ENCODE measurements around the gene TNFSF13B. TPM values are rescaled to one million over a fixed set of nuclear protein-coding genes. Genes with fewer than 3 reads are reported as not detected.

Gene TNFSF13B
- total and polyA plus RNA-seq, 12 donors, result 0.52 to 20.8 (median 2.0) TPM

DNA sequence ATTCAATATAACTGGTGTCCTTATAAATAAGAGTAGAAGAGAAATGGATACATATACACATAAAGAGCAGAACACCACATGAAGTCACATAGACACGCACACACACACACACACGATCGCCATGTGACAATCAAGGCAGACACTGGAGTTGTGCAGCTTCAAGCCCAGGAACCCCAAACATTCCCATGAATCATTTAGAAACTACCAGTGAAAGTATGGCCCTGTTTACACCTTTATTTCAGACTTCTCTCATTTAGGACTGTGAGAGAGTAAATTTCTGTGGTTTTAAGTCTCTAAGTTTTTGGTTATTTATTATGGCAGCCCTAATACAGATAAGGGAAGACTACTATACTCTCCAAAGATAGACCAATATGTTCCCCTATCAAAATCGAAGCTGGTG, 20.4 kb upstream of the TNFSF13B start:
- intact Hi-C loops (cut with DNase I), result no loop called here
- Histone ChIP-seq H3K4me1 (no peaks in the 10 kb centered on the region), H3K36me3 (no peaks in the 10 kb centered on the region), H3K27me3 (no peaks in the 10 kb centered on the region), H3K9me3 (peaks cover 0 to 55% (median 9%) of the 10 kb centered on the region in 11 donors), H3K27ac (no peak overlapping the region), H3K4me3 (no peak overlapping the region)
- ATAC-seq, result no peak
- TF ChIP-seq CTCF (IDR thresholded peaks at IDR 0.05), result no peak
- DNase-seq, result no peak
- 68 to 70% methylated on average over 4 of the region's 4 CpGs for WGBS, 2 donors

DNA sequence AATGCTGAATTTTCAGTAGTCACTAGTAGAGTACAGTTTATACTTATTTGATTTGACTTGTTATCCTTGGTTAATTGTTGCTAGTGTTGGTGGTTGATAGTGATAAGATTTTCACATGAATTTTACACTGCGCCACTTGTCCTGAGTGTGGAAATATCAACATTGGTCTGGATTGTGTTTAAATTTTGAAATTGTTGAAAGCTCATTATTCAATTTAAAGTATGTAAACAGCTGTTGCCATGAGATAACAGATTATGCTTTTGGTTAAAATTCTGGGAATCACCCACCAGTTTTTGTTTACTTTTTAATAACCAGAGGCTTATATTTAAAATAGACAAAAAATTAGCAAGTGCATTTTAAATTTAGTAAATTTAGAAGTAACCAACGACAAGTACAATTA, 12.3 kb upstream of the TNFSF13B start:
- 69 to 71% methylated on average over 2 of the region's 2 CpGs for WGBS, 2 donors
- no peaks in the 10 kb centered on the region for H3K36me3 ChIP-seq
- H3K27me3 ChIP-seq, result no peaks in the 10 kb centered on the region
- no peak overlapping the region for H3K27ac ChIP-seq
- H3K4me3 ChIP-seq, result no peak overlapping the region
- ATAC-seq, result no peak
- DNase-seq, result no peak
- intact Hi-C loops (cut with DNase I), result no loop called here
- no peak for TF ChIP-seq CTCF (IDR thresholded peaks at IDR 0.05)
- H3K4me1 ChIP-seq, result no peaks in the 10 kb centered on the region
- H3K9me3 ChIP-seq, result peaks cover 0 to 14% (median 5%) of the 10 kb centered on the region in 11 donors

GRCh38 chr13:108263621-108264355, 5.7 kb upstream of the TNFSF13B start:
- H3K9me3 ChIP-seq, result no peaks in the 10 kb centered on the region
- ATAC-seq (no peak), DNase-seq (no peak)
- no peak for TF ChIP-seq CTCF (IDR thresholded peaks at IDR 0.05)
- no peak overlapping the region for H3K27ac ChIP-seq
- H3K27me3 ChIP-seq, result no peaks in the 10 kb centered on the region
- WGBS, 2 donors, result 90 to 91% methylated on average over 9 of the region's 9 CpGs
- intact Hi-C loops (cut with DNase I), result no loop called here
- H3K4me1 ChIP-seq, result peaks cover 0 to 30% (median 0%) of the 10 kb centered on the region in 9 donors
- peaks cover 0 to 6% (median 0%) of the 10 kb centered on the region in 9 donors for H3K36me3 ChIP-seq
- no peak overlapping the region for H3K4me3 ChIP-seq

- no peak for TF ChIP-seq CTCF (IDR thresholded peaks at IDR 0.05)
- DNase-seq (no peak), ATAC-seq (no peak)
- H3K36me3 ChIP-seq, result peaks cover 0 to 6% (median 0%) of the 10 kb centered on the region in 9 donors
- no peaks in the 10 kb centered on the region for H3K27me3 ChIP-seq
- WGBS, 2 donors, result 74 to 78% methylated on average over 10 of the region's 10 CpGs
- no peaks in the 10 kb centered on the region for H3K9me3 ChIP-seq
- peaks cover 0 to 46% (median 14%) of the 10 kb centered on the region in 9 donors for H3K4me1 ChIP-seq
- intact Hi-C loops (cut with DNase I), result no loop called here
- H3K27ac ChIP-seq, result peak overlapping the region in 2 of 10 donors; percentile 23 to 95
- H3K4me3 ChIP-seq, result peak overlapping the region in 1 of 10 donors; percentile 29
These were observed 3.1 kb upstream of the TNFSF13B start for GRCh38 chr13:108266321-108266990.

Data from heart right ventricle (tissue), 16 donors.